Thyroid gland (tissue), 4 donors: ENCODE results near the gene KLHDC10.

ENCODE experiments used
- CTCF ChIP-seq, 6 experiments: fragments of 200-600 bp in 3 of 6; fragments of 450-650 bp in 3 of 6; sonication (generic) in 3 of 6; IDR thresholded peaks; one replicate each; pipeline ENCODE4 v1.5.1; 2016 to 2019; ENCODE audit warnings: antibody characterized with exemption in 6 of 6, mild to moderate bottlenecking in 2 of 6, inconsistent platforms in 1 of 6, moderate library complexity in 1 of 6
- POLR2A ChIP-seq, 2 donors: fragments of 450-650 bp; IDR thresholded peaks; one replicate each; pipeline ENCODE4 v1.6.1; 2017; ENCODE audit warnings: antibody characterized with exemption in 2 of 2, mild to moderate bottlenecking in 2 of 2, moderate library complexity in 1 of 2

- TF ChIP-seq CTCF (IDR thresholded peaks at IDR 0.05) (no peak), POLR2A (IDR thresholded peaks at IDR 0.05) (no peak)
Observed at GRCh38 chr7:130062246-130062645, 8.1 kb upstream of the KLHDC10 start.
